Bronchial epithelial cell (primary cell): Measurements from ENCODE around the gene ZNF554. TPM values are rescaled to one million over a fixed set of nuclear protein-coding genes. Genes with fewer than 3 reads are reported as not detected.
A peak's percentile ranks its signal among the peaks of the same experiment; 100 is the strongest.

Experiments
- DNase-seq: peaks from one replicate; pipeline ENCODE4 v3.0.0-alpha.2; 2010; ENCODE audit warnings: low read depth
- FAIRE-seq: peaks from 2 replicates; lab custom pipeline; 2011; peaks lifted over from hg19 to GRCh38; lab: Jason Lieb, UNC
- H3K27me3 ChIP-seq: 2 replicates; pipeline ENCODE4 v1.5.1; 2011; ENCODE audit warnings: low read length; ENCODE audit not compliant: control insufficient read depth, insufficient read depth
- H3K36me3 ChIP-seq: 2 replicates; pipeline ENCODE4 v1.5.1; 2011; ENCODE audit warnings: low read length; ENCODE audit not compliant: control insufficient read depth, insufficient read depth
- H3K4me3 ChIP-seq: 2 replicates; pipeline ENCODE4 v1.5.1; 2011; ENCODE audit warnings: mild to moderate bottlenecking, low read depth, low read length, control low read depth
- CTCF ChIP-seq: IDR thresholded peaks from 2 replicates; pipeline ENCODE4 v1.5.1; 2011; ENCODE audit warnings: mild to moderate bottlenecking, moderate library complexity, low read length, control low read depth, inconsistent platforms; ENCODE audit not compliant: insufficient read depth, severe bottlenecking
- total RNA-seq: library from RNA; depleted of rRNA; stranded (reverse); fragments of >200 nt; gene quantifications from 2 replicates; pipeline ENCODE4 v1.2.1, GENCODE V29; 2014

The ZNF554 gene
- total RNA-seq, 1 donor from 2014 or later = 3.9 TPM

- H3K4me3 ChIP-seq = no peak overlapping the region
- TF ChIP-seq CTCF = no peak
- no peak for DNase-seq
- peak; percentile 73 for FAIRE-seq
- peaks cover 9% of the 10 kb centered on the region for H3K36me3 ChIP-seq
- H3K27me3 ChIP-seq = no peaks in the 10 kb centered on the region
Observed at GRCh38 chr19:2775556-2776430, 43.9 kb upstream of the ZNF554 start.

- H3K4me3 ChIP-seq = no peak overlapping the region
- no peak for TF ChIP-seq CTCF
- DNase-seq = no peak
- H3K27me3 ChIP-seq = no peaks in the 10 kb centered on the region
- H3K36me3 ChIP-seq = peaks cover 7% of the 10 kb centered on the region
- no peak for FAIRE-seq
Observed at GRCh38 chr19:2777952-2778683, 41.5 kb upstream of the ZNF554 start.

GRCh38 chr19:2779121-2779740 lies 40.4 kb upstream of the ZNF554 start:
- Histone ChIP-seq H3K27me3 (no peaks in the 10 kb centered on the region), H3K4me3 (no peak overlapping the region), H3K36me3 (peaks cover 5% of the 10 kb centered on the region)
- no peak for TF ChIP-seq CTCF
- FAIRE-seq (no peak), DNase-seq (no peak)

GRCh38 chr19:2780284-2780683 lies 39.4 kb upstream of the ZNF554 start:
- TF ChIP-seq CTCF = no peak
- Histone ChIP-seq H3K4me3 (no peak overlapping the region), H3K36me3 (peaks cover 5% of the 10 kb centered on the region), H3K27me3 (no peaks in the 10 kb centered on the region)
- no peak for FAIRE-seq
- no peak for DNase-seq

- H3K4me3 ChIP-seq = peak overlapping the region; percentile 89
- no peak for DNase-seq
- no peak for TF ChIP-seq CTCF
- no peaks in the 10 kb centered on the region for H3K27me3 ChIP-seq
- no peak for FAIRE-seq
- H3K36me3 ChIP-seq = peaks cover 4% of the 10 kb centered on the region
Observed at GRCh38 chr19:2782329-2782935, 37.2 kb upstream of the ZNF554 start.
